ENCODE measurements around the gene NMT2.

NMT2 gene

DNA sequence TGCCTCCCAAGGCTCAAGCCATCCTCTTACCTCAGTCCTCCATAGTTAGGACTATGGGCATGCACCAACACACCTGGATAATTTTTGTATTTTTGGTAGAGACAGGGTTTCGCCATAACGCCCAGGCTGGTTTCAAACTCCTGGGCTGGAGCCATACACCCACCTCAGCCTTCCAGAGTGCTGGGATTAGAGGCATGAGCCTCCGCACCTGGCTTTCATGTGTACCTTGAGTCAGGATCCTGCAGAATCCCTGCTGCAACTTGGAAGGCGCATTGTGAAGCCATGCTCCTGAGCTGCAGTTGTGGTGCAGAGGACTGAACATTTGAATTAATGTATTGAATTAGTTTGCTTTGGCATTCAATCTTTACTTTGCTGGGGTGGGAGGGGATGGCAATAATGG lies 29.4 kb upstream of the NMT2 start:
- Mint-ChIP-seq H3K4me3 (no peak overlapping the region), H3K4me1 (peaks cover 14% of the 10 kb centered on the region), H3K9me3 (no peaks in the 10 kb centered on the region), H3K36me3 (ENCODE audit: low read depth) (peaks cover 5% of the 10 kb centered on the region), H3K27me3 (ENCODE audit: low read depth, poor library complexity) (peaks cover 3% of the 10 kb centered on the region), H3K27ac (no peak overlapping the region)
- no peak for DNase-seq
- TF ChIP-seq, protein P1, sequence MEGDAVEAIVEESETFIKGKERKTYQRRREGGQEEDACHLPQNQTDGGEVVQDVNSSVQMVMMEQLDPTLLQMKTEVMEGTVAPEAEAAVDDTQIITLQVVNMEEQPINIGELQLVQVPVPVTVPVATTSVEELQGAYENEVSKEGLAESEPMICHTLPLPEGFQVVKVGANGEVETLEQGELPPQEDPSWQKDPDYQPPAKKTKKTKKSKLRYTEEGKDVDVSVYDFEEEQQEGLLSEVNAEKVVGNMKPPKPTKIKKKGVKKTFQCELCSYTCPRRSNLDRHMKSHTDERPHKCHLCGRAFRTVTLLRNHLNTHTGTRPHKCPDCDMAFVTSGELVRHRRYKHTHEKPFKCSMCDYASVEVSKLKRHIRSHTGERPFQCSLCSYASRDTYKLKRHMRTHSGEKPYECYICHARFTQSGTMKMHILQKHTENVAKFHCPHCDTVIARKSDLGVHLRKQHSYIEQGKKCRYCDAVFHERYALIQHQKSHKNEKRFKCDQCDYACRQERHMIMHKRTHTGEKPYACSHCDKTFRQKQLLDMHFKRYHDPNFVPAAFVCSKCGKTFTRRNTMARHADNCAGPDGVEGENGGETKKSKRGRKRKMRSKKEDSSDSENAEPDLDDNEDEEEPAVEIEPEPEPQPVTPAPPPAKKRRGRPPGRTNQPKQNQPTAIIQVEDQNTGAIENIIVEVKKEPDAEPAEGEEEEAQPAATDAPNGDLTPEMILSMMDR (IDR thresholded peaks at IDR 0.05), result no peak

DNA sequence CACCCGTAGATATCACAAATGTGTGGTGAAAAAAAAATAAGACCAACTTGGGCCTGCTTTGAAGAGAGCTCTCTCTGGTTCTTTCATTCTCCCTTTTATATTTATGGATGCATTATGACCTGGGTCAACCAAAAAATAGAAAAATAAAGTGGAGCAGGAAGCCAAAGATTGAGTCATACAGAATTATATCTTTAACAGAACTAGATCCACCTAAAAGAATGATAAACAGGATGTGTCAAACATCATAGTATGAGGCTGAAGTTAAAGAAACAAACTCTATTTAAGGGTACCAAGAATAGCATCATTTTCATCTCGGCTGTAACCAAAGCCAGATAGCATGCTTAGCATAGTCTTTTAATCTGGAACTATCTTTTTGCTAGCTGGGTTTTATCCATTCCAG lies 28.8 kb upstream of the NMT2 start:
- Mint-ChIP-seq H3K9me3 (no peaks in the 10 kb centered on the region), H3K4me3 (no peak overlapping the region), H3K4me1 (peaks cover 14% of the 10 kb centered on the region), H3K27ac (no peak overlapping the region), H3K27me3 (ENCODE audit: low read depth, poor library complexity) (peaks cover 3% of the 10 kb centered on the region), H3K36me3 (ENCODE audit: low read depth) (peaks cover 5% of the 10 kb centered on the region)
- no peak for DNase-seq
- TF ChIP-seq, protein P1 (IDR thresholded peaks at IDR 0.05), result no peak

DNA sequence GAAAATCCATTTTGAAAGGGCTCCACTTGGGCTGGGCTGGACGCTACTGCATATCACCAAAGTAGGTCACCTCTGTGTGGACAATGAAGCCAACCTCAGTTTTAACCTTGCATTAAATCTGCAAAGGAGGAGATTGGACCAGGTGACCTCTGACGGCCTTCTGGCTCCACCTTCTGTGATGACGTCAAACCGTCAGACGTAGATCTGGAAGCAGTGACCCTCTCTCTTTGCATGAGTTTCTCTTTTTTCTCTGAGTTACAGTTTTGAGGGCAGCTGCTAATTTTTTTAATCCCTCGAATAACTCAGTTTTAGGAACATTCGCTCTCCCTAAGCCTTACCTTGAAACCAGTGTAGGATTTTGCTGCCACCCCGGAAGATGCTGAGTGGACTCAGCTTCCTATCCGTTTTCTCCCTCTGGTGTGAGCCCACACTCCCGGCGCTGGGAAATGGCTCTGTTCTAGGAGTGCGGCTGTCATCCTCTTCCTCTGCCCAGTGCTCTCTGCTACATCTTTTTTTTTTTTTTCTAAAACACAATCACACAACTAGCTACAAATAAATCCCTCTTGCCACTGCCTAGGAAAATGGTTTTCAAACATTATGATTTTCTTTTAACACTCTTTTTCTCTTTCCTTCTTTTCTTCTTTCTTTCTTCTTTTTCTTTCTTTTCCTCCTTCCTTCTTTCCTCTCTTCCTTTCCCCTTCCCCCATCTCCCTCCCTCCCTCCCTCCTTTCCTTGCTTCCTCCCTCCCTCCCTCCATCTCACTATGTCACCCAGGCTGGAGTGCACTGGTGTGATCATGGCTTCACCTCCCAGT lies 27.7 kb upstream of the NMT2 start:
- TF ChIP-seq, protein P1 (IDR thresholded peaks at IDR 0.05), result no peak
- DNase-seq, result no peak
- Mint-ChIP-seq H3K27ac (peak overlapping the region; percentile 30), H3K9me3 (no peaks in the 10 kb centered on the region), H3K4me3 (peak overlapping the region; percentile 31), H3K27me3 (ENCODE audit: low read depth, poor library complexity) (peaks cover 7% of the 10 kb centered on the region), H3K4me1 (peaks cover 14% of the 10 kb centered on the region), H3K36me3 (ENCODE audit: low read depth) (peaks cover 5% of the 10 kb centered on the region)

DNA sequence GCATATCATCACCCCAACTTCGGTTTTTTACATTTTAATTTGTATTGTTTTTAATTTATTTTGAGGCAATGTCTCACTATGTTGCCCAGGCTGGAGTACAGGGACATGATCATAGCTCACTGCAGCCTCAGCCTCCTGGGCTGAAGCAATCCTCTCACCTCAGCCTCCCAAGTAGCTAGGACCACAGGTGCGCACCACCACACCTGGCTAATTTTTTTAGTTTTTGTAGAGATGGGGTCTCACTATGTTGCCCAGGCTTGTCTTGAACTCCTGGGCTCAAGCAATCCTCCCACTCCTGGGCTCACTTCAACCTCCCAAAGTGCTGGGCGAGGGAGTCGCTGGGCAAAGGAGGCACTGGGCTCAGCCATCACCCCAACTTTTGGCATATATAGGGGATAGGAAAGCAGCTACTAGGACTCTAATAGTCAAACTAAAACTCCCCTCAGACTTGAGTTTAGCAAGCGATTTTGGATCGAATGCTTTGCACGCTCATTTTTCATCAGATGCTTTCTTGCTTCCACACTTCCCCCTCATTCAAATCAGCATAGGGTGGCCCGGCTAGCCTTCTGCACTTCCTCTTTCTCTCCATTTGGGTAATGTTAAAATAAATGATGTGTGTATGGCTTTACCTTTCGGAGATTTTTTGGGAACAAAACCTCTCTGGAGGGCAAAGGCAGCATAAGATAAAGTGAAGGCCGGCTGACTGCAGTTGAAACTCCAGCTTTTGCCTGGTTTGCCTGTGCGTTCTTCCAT lies 20.8 kb upstream of the NMT2 start:
- DNase-seq, result no peak
- Mint-ChIP-seq H3K9me3 (peaks cover 5% of the 10 kb centered on the region), H3K4me3 (no peak overlapping the region), H3K4me1 (no peaks in the 10 kb centered on the region), H3K27ac (no peak overlapping the region), H3K27me3 (ENCODE audit: low read depth, poor library complexity) (peaks cover 4% of the 10 kb centered on the region), H3K36me3 (ENCODE audit: low read depth) (no peaks in the 10 kb centered on the region)
- TF ChIP-seq, protein P1 (IDR thresholded peaks at IDR 0.05), result no peak

DNA sequence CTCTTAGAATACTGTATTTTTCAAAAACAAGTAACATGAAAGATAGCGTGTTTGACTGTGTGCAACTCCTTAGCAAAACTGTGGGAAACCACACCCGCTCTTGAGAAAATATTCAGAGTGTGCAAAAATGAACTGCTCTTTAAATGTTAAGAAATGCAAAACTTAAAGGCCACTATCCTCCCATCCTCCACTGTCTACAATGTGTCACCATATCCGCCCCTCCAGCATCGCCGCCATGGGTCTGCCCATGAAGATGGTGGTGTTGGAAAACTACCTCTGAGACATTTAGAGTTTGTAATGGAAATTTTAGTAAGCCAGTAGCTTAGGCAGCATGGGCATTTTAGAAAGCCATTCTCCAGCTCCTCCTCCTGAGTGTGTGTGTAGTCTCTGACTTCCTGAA lies 20.1 kb upstream of the NMT2 start:
- Mint-ChIP-seq H3K4me3 (no peak overlapping the region), H3K27ac (no peak overlapping the region), H3K4me1 (no peaks in the 10 kb centered on the region), H3K9me3 (peaks cover 5% of the 10 kb centered on the region), H3K36me3 (ENCODE audit: low read depth) (no peaks in the 10 kb centered on the region), H3K27me3 (ENCODE audit: low read depth, poor library complexity) (peaks cover 4% of the 10 kb centered on the region)
- no peak for DNase-seq
- TF ChIP-seq, protein P1 (IDR thresholded peaks at IDR 0.05), result no peak
